GM12872 (cell line): ENCODE results near the gene NDRG4.

Source experiments
- TF ChIP-seq, protein P1 (sequence below): IDR thresholded peaks from 3 replicates; pipeline ENCODE4 v1.5.1; 2011; ENCODE audit warnings: low read depth, mild to moderate bottlenecking, low read length, moderate library complexity; ENCODE audit not compliant: insufficient read depth

Gene NDRG4

GRCh38 chr16:58503166-58503862 is 3.4 kb downstream of the NDRG4 start:
- TF ChIP-seq, protein P1, sequence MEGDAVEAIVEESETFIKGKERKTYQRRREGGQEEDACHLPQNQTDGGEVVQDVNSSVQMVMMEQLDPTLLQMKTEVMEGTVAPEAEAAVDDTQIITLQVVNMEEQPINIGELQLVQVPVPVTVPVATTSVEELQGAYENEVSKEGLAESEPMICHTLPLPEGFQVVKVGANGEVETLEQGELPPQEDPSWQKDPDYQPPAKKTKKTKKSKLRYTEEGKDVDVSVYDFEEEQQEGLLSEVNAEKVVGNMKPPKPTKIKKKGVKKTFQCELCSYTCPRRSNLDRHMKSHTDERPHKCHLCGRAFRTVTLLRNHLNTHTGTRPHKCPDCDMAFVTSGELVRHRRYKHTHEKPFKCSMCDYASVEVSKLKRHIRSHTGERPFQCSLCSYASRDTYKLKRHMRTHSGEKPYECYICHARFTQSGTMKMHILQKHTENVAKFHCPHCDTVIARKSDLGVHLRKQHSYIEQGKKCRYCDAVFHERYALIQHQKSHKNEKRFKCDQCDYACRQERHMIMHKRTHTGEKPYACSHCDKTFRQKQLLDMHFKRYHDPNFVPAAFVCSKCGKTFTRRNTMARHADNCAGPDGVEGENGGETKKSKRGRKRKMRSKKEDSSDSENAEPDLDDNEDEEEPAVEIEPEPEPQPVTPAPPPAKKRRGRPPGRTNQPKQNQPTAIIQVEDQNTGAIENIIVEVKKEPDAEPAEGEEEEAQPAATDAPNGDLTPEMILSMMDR, result no peak

DNA sequence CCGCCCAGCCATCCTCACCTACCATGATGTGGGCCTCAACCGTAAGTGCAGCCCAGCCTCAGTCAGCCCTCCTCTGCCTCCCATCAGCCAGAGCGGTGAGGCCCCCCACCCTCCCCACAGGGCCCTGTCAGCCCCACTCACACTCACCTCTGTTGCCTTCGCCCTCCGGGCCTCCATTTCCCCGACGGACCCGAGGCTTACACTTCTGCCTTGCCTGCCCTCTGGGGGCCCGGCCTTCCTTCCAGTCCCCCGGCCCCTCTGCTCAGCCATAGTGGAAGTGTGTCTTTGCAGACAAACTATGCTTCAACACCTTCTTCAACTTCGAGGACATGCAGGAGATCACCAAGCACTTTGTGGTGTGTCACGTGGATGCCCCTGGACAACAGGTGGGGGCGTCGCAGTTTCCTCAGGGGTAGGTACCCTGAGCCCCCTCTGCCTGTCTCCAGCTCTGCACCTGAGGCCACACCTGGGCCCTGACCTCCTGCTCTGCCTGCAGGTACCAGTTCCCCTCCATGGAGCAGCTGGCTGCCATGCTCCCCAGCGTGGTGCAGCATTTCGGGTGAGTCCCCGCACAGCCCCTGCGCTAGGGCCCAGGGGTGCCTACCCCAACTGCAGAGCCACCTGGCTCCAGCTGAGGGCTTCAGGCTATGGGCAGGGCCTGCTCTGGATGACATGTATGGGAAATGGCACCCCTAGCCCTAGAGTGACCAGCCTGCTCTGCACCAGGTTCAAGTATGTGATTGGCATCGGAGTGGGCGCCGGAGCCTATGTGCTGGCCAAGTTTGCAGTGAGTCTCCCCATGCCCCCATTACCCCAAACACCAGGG is 4.1 kb downstream of the NDRG4 start:
- TF ChIP-seq, protein P1, result no peak

DNA sequence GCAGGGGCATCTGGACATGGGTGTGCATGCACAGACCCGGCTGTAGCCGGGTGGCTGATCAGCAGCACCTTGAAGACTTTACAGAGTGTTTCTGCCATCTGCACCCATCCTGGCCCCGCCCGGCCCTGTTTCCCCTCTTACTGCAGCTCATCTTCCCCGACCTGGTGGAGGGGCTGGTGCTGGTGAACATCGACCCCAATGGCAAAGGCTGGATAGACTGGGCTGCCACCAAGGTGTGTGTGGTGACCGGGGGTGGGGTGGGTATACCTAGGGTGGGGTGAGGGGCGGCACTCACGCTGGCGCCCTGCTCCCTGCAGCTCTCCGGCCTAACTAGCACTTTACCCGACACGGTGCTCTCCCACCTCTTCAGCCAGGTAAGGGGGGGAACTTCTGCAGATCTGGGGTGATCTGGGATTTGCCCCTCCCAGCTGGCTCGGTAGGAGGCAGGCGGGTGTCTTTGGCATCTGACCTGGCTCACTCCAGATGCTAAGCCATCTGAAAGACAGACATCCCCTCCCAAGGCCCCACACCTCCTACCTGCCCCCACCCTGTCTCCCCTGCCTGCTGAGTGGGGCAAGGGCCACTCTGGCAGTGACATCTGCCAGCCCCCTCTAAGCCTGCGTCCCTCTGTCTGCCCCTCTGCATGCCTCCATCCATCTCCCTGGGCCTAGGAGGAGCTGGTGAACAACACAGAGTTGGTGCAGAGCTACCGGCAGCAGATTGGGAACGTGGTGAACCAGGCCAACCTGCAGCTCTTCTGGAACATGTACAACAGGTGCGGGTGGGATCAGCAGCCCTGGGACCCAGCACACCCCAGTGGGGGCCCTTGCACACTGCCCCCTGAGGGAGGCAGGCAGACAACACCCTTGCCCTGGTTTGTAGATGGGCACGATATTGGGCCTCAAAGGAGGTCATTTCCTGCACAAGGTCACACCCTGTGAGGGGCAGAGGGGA is 6.6 kb downstream of the NDRG4 start:
- TF ChIP-seq, protein P1, result no peak

GRCh38 chr16:58507195-58507962 is 7.4 kb downstream of the NDRG4 start:
- TF ChIP-seq, protein P1, result no peak

DNA sequence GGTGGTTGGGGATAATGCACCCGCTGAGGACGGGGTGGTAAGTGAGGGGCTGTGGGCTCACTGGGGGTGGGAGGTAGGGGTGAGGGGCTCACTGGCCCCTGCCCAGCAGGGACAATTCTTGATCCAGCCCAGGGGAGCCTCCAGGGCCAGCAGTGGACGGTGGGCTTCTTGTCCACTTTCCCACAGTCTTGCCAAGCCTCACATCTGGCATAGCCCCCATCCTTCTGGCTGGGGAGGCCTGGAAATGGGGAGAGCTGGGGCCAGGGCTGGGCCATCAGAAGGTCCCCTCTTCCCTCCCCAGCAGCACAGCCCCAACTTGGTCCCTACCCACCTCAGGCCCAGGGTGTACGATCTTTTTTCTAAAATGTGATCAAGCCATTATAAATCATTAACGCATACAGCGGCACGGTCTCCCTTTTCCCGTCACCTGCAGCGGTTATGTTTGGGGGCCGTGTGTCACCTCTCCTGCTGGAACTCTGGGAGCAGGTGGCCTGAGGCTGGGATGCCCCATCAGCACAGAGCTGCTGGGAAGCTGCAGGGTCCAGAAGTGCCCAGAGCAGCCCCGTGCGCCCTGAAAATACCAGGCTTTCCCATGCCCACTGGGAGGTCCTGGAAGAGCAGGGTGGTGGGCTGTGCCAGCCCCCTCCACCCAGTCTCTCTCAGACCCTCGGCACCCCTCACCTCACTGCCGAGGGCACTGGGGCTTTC is 8.2 kb downstream of the NDRG4 start:
- TF ChIP-seq, protein P1, result no peak

GRCh38 chr16:58508671-58509251 is 8.8 kb downstream of the NDRG4 start:
- TF ChIP-seq, protein P1, result no peak
